Small intestine (tissue), 7 donors: ENCODE results near the gene PHYHIPL. TPM values are rescaled to one million over a fixed set of nuclear protein-coding genes. Genes with fewer than 3 reads are reported as not detected.

Experiments
- DNase-seq, 2 donors: peaks; one replicate each; pipeline versions ENCODE4 v3.0.0 to v3.0.0-alpha.2; 2013
- FAIRE-seq: peaks from 2 replicates; lab custom pipeline; 2012; peaks lifted over from hg19 to GRCh38; lab: Jason Lieb, UNC
- H3K27ac ChIP-seq, 3 donors: one replicate each; pipeline ENCODE4 v1.5.1; 2013; ENCODE audit warnings: low read length in 2 of 3, mild to moderate bottlenecking in 2 of 3, control low read depth in 1 of 3, inconsistent platforms in 1 of 3, low read depth in 1 of 3, moderate library complexity in 1 of 3
- H3K27me3 ChIP-seq, 3 donors: one replicate each; pipeline ENCODE4 v1.6.1; 2013; ENCODE audit warnings: low read length in 3 of 3, inconsistent platforms in 1 of 3; ENCODE audit not compliant: control insufficient read depth in 3 of 3, insufficient read depth in 3 of 3
- H3K36me3 ChIP-seq, 3 donors: one replicate each; pipeline ENCODE4 v1.6.1; 2013; ENCODE audit warnings: low read length in 3 of 3, inconsistent platforms in 1 of 3, low read depth in 1 of 3, mild to moderate bottlenecking in 1 of 3, moderate library complexity in 1 of 3; ENCODE audit not compliant: control insufficient read depth in 3 of 3, insufficient read depth in 2 of 3
- H3K4me1 ChIP-seq, 3 donors: one replicate each; pipeline ENCODE4 v1.6.1; 2013; ENCODE audit warnings: low read length in 2 of 3, inconsistent platforms in 1 of 3, low read depth in 1 of 3, mild to moderate bottlenecking in 1 of 3, moderate library complexity in 1 of 3; ENCODE audit not compliant: control insufficient read depth in 3 of 3, insufficient read depth in 2 of 3
- H3K4me3 ChIP-seq, 3 donors: one replicate each; pipeline ENCODE4 v1.5.1; 2013; ENCODE audit warnings: low read length in 3 of 3, control low read depth in 1 of 3, inconsistent platforms in 1 of 3, low read depth in 1 of 3, mild to moderate bottlenecking in 1 of 3, moderate library complexity in 1 of 3
- H3K9me3 ChIP-seq, 2 donors: one replicate each; pipeline ENCODE4 v1.6.1; 2013; ENCODE audit warnings: low read depth in 1 of 2, low read length in 1 of 2; ENCODE audit not compliant: control insufficient read depth in 2 of 2, insufficient read depth in 1 of 2
- WGBS, 3 donors: extraction: QIAGEN DNeasy Blood & Tissue Kit; methylation state at CpG; one replicate each; pipeline ENCODE4 v1.1.7; 2013; 5-methylcytosine and 5-hydroxymethylcytosine counted together
- polyA plus RNA-seq, 4 donors: library from polyadenylated mRNA; stranded (reverse) in 3 of 4; unstranded in 1 of 4; fragments of 200-250 nt in 3 of 4; fragments of 120-200 nt in 1 of 4; gene quantifications; one replicate each; pipeline versions ENCODE4 v1.2.1 to v1.2.3, GENCODE V29; 2013
- donor health status: healthy with polysubstance abuse.
- donor health status: control.
- donor health status: control.
- donor health status: Bipolar disorder and iron deficiency.
- donor health status: healthy.

Gene PHYHIPL
- polyA plus RNA-seq, 4 donors, result 7.0 to 19.7 (median 15.1) TPM

GRCh38 chr10:59268460-59268859 lies 92.0 kb downstream of the PHYHIPL start:
- DNase-seq (no peak), FAIRE-seq (no peak)
- Histone ChIP-seq H3K4me1 (no peaks in the 10 kb centered on the region), H3K27me3 (no peaks in the 10 kb centered on the region), H3K9me3 (no peaks in the 10 kb centered on the region), H3K36me3 (peaks cover 0 to 2% (median 0%) of the 10 kb centered on the region in 3 donors), H3K27ac (no peak overlapping the region), H3K4me3 (no peak overlapping the region)
- WGBS, 3 donors, result 84 to 94% (median 93%) methylated on average over 7 of the region's 7 CpGs

GRCh38 chr10:59269651-59270050 lies 93.2 kb downstream of the PHYHIPL start:
- Histone ChIP-seq H3K9me3 (no peaks in the 10 kb centered on the region), H3K4me3 (no peak overlapping the region), H3K27me3 (no peaks in the 10 kb centered on the region), H3K27ac (no peak overlapping the region), H3K4me1 (no peaks in the 10 kb centered on the region), H3K36me3 (peaks cover 0 to 2% (median 0%) of the 10 kb centered on the region in 3 donors)
- WGBS, 3 donors, result 92 to 93% (median 92%) methylated on average over 6 of the region's 6 CpGs
- FAIRE-seq (no peak), DNase-seq (no peak)

DNA sequence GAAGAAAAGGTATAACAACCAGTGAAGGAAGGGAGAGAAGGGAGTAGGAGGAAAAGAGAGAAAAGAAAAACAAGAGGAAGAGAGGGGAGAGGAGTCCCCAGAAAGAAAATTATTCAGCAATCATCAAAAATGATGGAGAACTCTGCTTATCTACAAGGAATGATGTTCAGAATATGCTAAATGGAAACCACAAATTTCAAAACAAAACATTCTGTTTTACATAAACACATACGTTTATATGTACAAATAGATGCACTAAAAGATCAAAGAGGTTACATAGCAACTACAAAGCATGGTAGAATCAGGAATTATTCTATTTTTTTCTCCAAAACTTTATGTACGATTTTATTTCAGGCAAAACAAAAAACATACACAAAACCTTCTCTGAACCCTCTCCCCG lies 94.0 kb downstream of the PHYHIPL start:
- DNase-seq (no peak), FAIRE-seq (no peak)
- no peaks in the 10 kb centered on the region for H3K9me3 ChIP-seq
- no peak overlapping the region for H3K4me3 ChIP-seq
- no peak overlapping the region for H3K27ac ChIP-seq
- H3K4me1 ChIP-seq, result no peaks in the 10 kb centered on the region
- peaks cover 0 to 2% (median 0%) of the 10 kb centered on the region in 3 donors for H3K36me3 ChIP-seq
- no peaks in the 10 kb centered on the region for H3K27me3 ChIP-seq
- 73 to 77% (median 74%) methylated on average over 3 of the region's 3 CpGs for WGBS, 3 donors

GRCh38 chr10:59271160-59271559 lies 94.7 kb downstream of the PHYHIPL start:
- Histone ChIP-seq H3K9me3 (no peaks in the 10 kb centered on the region), H3K36me3 (no peaks in the 10 kb centered on the region), H3K4me1 (no peaks in the 10 kb centered on the region), H3K4me3 (no peak overlapping the region), H3K27ac (no peak overlapping the region), H3K27me3 (no peaks in the 10 kb centered on the region)
- FAIRE-seq (no peak), DNase-seq (no peak)
- WGBS, 3 donors, result 70 to 84% (median 73%) methylated on average over 4 of the region's 4 CpGs

DNA sequence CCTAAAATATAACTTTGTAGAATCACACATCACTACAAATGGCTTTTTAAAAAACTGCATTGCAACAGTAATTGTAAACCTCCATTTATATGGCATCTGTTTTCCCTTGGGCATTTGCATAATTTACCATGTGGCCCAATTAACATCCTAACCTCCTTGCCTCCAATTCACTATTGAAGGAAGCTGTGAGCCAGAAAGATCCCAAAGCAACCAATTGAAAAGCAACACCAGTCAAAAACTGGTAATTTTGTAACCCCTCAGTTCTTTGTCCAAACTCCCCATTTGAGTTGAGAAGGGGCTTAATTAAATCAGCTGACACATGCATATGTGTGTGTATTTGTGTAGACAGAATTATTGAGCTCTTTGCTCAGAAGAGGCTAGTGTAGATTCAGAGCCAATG lies 95.6 kb downstream of the PHYHIPL start:
- H3K27me3 ChIP-seq, result no peaks in the 10 kb centered on the region
- no peaks in the 10 kb centered on the region for H3K36me3 ChIP-seq
- no peak for DNase-seq
- H3K4me3 ChIP-seq, result no peak overlapping the region
- FAIRE-seq, result no peak
- no peaks in the 10 kb centered on the region for H3K4me1 ChIP-seq
- H3K27ac ChIP-seq, result no peak overlapping the region
- no peaks in the 10 kb centered on the region for H3K9me3 ChIP-seq

DNA sequence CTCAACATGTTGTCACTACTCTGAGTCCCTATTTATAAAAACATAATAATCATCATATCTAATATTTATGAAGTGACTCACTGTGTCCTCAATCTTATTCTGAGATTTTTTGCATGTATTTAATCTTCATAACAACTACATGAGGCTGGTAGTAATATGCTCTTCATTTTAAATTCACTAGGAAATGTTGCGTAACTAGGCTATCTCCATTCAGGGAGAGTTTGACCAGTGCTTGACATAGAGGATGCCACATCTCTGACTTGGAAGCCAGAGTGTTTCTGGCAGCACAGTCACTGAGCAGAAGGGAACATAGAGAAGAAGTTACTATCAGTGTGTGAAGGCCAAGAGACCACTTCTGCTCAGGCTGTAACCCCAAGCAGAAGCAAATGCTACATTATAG lies 97.0 kb downstream of the PHYHIPL start:
- H3K27me3 ChIP-seq, result no peaks in the 10 kb centered on the region
- H3K27ac ChIP-seq, result no peak overlapping the region
- no peak overlapping the region for H3K4me3 ChIP-seq
- no peaks in the 10 kb centered on the region for H3K36me3 ChIP-seq
- FAIRE-seq (no peak), DNase-seq (no peak)
- no peaks in the 10 kb centered on the region for H3K9me3 ChIP-seq
- no peaks in the 10 kb centered on the region for H3K4me1 ChIP-seq
- WGBS, 3 donors, result 95 to 100% (median 96%) methylated on average over 1 of the region's 1 CpG

DNA sequence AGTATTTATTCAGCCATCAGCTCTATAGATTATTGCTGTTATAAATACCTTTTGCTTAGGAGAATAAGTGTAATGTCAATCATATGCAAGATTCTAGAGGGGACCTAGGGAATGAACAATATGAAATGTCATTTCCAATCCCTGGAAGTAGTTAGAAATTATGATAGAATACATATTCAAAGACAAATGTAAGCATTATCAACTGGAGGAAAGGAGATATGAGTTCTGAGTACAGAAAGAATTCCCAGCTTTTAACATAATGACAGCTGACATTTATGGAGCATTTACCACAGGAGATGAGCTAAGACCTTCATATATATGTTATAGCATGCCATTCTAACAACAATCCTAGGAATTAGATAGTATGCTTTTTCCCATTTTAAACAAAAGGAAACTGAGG lies 99.7 kb downstream of the PHYHIPL start:
- no peak overlapping the region for H3K4me3 ChIP-seq
- no peaks in the 10 kb centered on the region for H3K4me1 ChIP-seq
- FAIRE-seq (no peak), DNase-seq (no peak)
- no peak overlapping the region for H3K27ac ChIP-seq
- no peaks in the 10 kb centered on the region for H3K27me3 ChIP-seq
- H3K9me3 ChIP-seq, result no peaks in the 10 kb centered on the region
- no peaks in the 10 kb centered on the region for H3K36me3 ChIP-seq

- FAIRE-seq (no peak), DNase-seq (no peak)
- Histone ChIP-seq H3K36me3 (no peaks in the 10 kb centered on the region), H3K4me3 (no peak overlapping the region), H3K27me3 (no peaks in the 10 kb centered on the region), H3K9me3 (no peaks in the 10 kb centered on the region), H3K4me1 (no peaks in the 10 kb centered on the region), H3K27ac (no peak overlapping the region)
These were observed 100.5 kb downstream of the PHYHIPL start for GRCh38 chr10:59276919-59277318.

DNA sequence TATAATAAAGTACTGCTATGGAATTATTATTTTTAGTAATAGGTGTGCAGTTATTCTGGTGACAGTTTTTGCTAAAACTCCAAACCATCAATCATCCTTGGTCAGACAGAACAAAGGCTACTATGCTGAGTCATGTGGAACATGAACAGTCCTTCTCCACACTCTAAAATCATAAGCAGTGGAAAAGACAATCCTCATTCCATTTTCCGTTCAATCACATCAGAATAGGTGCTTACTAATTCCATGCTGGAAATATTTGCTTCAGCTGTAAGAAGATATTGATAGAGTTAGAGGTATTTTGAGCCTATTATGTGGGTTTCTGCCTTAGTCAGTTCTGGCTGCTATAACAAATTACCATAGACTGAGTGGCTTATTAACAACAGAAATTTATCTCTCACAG lies 103.0 kb downstream of the PHYHIPL start:
- Histone ChIP-seq H3K36me3 (no peaks in the 10 kb centered on the region), H3K27ac (no peak overlapping the region), H3K9me3 (no peaks in the 10 kb centered on the region), H3K4me3 (no peak overlapping the region), H3K27me3 (no peaks in the 10 kb centered on the region), H3K4me1 (no peaks in the 10 kb centered on the region)
- 86 to 91% (median 89%) methylated on average over 1 of the region's 1 CpG for WGBS, 3 donors
- FAIRE-seq (no peak), DNase-seq (no peak)
